B cell (primary cell): Measurements from ENCODE around the gene MAP2K6. TPM values are rescaled to one million over a fixed set of nuclear protein-coding genes. Genes with fewer than 3 reads are reported as not detected.

Experiments used
- ATAC-seq: fragments of 200-7000 bp; cut with Tn5 transposase; one replicate; pipeline ENCODE4 v1.10.0; 2021; ENCODE audit warnings: low read depth, mild to moderate bottlenecking, moderate number of reproducible peaks, moderate library complexity
- CTCF ChIA-PET: fragments of 350-600 bp; sonication (Branson Sonifier 250); formaldehyde crosslinking; loops from one replicate; lab custom pipeline; 2021; ENCODE audit warnings: antibody characterized with exemption, inconsistent platforms; lab: Charles Lee
- POLR2A ChIA-PET: fragments of 350-600 bp; sonication (Branson Sonifier 250); formaldehyde crosslinking; loops from one replicate; lab custom pipeline; 2021; ENCODE audit warnings: antibody characterized with exemption; lab: Charles Lee
- DNase-seq: peaks from one replicate; pipeline ENCODE4 v3.0.0; 2013
- H2AFZ ChIP-seq: 2 replicates; pipeline ENCODE4 v1.6.1; 2012; ENCODE audit warnings: mild to moderate bottlenecking, low read depth, low read length; ENCODE audit not compliant: insufficient read depth, poor library complexity, severe bottlenecking
- H3K27ac ChIP-seq, 2 donors: 1 replicate in 1 of 2; 2 replicates in 1 of 2; pipeline ENCODE4 v1.5.1; 2012 to 2013; ENCODE audit warnings: low read length in 2 of 2, mild to moderate bottlenecking in 2 of 2, moderate library complexity in 1 of 2
- H3K27me3 ChIP-seq, 4 experiments: fragments of 200-600 bp in 1 of 4; sonication (generic) in 1 of 4; replicated peaks in 1 of 4; 1 replicate in 2 of 4; 2 replicates in 2 of 4; pipeline versions ENCODE4 v1.6.1 to v1.7.0; 2013 to 2016; ENCODE audit warnings: low read length in 3 of 4, mild to moderate bottlenecking in 2 of 4, mixed read lengths in 1 of 4, moderate library complexity in 1 of 4; ENCODE audit not compliant: insufficient read depth in 4 of 4, control insufficient read depth in 3 of 4; ENCODE audit errors: control extremely low read depth in 1 of 4
- H3K36me3 ChIP-seq, 2 experiments: replicated peaks in 1 of 2; 1 replicate in 1 of 2; 2 replicates in 1 of 2; pipeline versions ENCODE4 v1.6.1 to v1.7.1; 2013; ENCODE audit warnings: low read length in 1 of 2; ENCODE audit not compliant: insufficient read depth in 2 of 2, control insufficient read depth in 1 of 2; ENCODE audit errors: control extremely low read depth in 1 of 2, extremely low read depth in 1 of 2
- H3K4me1 ChIP-seq, 2 donors: fragments of 200-600 bp in 1 of 2; sonication (generic) in 1 of 2; 1 replicate in 1 of 2; 2 replicates in 1 of 2; pipeline versions ENCODE4 v1.5.1 to v1.6.1; 2013 to 2017; ENCODE audit warnings: low read length in 2 of 2; ENCODE audit not compliant: control insufficient read depth in 2 of 2, insufficient read depth in 2 of 2
- H3K4me2 ChIP-seq: replicated peaks from 2 replicates; pipeline ENCODE3; 2012; ENCODE audit warnings: mild to moderate bottlenecking, low read depth, low read length; ENCODE audit not compliant: poor library complexity, severe bottlenecking
- H3K4me3 ChIP-seq, 5 experiments: fragments of 200-600 bp in 1 of 5; sonication (generic) in 1 of 5; 1 replicate in 3 of 5; 2 replicates in 2 of 5; pipeline versions ENCODE4 v1.5.1 to v1.7.0; 2011 to 2016; ENCODE audit warnings: low read length in 4 of 5, mild to moderate bottlenecking in 4 of 5, low read depth in 2 of 5, control low read depth in 1 of 5, moderate library complexity in 1 of 5; ENCODE audit not compliant: insufficient read depth in 1 of 5; ENCODE audit errors: control extremely low read depth in 1 of 5, extremely low read depth in 1 of 5
- H3K79me2 ChIP-seq: fragments of 200-600 bp; sonication (generic); one replicate; pipeline ENCODE4 v1.6.0; 2016; ENCODE audit warnings: low read length; ENCODE audit not compliant: control insufficient read depth, insufficient read depth
- H3K9ac ChIP-seq: fragments of 200-600 bp; sonication (generic); 2 replicates; pipeline ENCODE4 v1.6.1; 2017; ENCODE audit warnings: mild to moderate bottlenecking, low read length, moderate library complexity
- H3K9me3 ChIP-seq, 3 donors: one replicate each; pipeline versions ENCODE4 v1.6.1 to v1.7.1; 2013; ENCODE audit warnings: low read length in 2 of 3; ENCODE audit not compliant: control insufficient read depth in 2 of 3, insufficient read depth in 1 of 3; ENCODE audit errors: control extremely low read depth in 1 of 3
- H4K20me1 ChIP-seq: 2 replicates; pipeline ENCODE4 v1.6.0; 2012; ENCODE audit warnings: mild to moderate bottlenecking, low read length; ENCODE audit not compliant: insufficient read depth, control insufficient read depth, poor library complexity, severe bottlenecking
- H3K27ac Mint-ChIP-seq: one replicate; pipeline ENCODE4 v1.8.0; 2021; ENCODE audit warnings: mixed read lengths
- H3K27me3 Mint-ChIP-seq: one replicate; pipeline ENCODE4 v1.8.0; 2021; ENCODE audit warnings: mixed read lengths
- H3K4me1 Mint-ChIP-seq: one replicate; pipeline ENCODE4 v1.8.0; 2021; ENCODE audit warnings: mixed read lengths
- H3K4me3 Mint-ChIP-seq: one replicate; pipeline ENCODE4 v1.8.0; 2021; ENCODE audit warnings: mixed read lengths
- H3K9me3 Mint-ChIP-seq: one replicate; pipeline ENCODE4 v1.8.0; 2022; ENCODE audit warnings: mixed read lengths; ENCODE audit not compliant: insufficient read depth
- CTCF ChIP-seq: fragments of 200-600 bp; IDR thresholded peaks from one replicate; pipeline ENCODE4 v1.8.0; 2022; ENCODE audit warnings: antibody characterized with exemption, mild to moderate bottlenecking
- EZH2 ChIP-seq: IDR thresholded peaks from 2 replicates; pipeline ENCODE4 v1.6.1; 2012; ENCODE audit warnings: borderline replicate concordance, low read depth, mild to moderate bottlenecking, moderate library complexity, low read length; ENCODE audit not compliant: insufficient read depth, poor library complexity, severe bottlenecking
- WGBS: methylation state at CpG from one replicate; pipeline ENCODE4 v1.1.5; 2013; ENCODE audit warnings: missing lambda C conversion rate; ENCODE audit not compliant: insufficient coverage; 5-methylcytosine and 5-hydroxymethylcytosine counted together
- intact Hi-C: fragments of 100-400 bp; cut with micrococcal nuclease; formaldehyde crosslinking; loops from one replicate; pipeline ENCODE4 v1.10.0; 2022
- polyA plus RNA-seq: library from polyadenylated mRNA; depleted of rRNA; stranded (reverse); fragments of >200 nt; gene quantifications from 2 replicates; pipeline ENCODE4 v1.2.3, GENCODE V29; 2012
- total RNA-seq, 2 donors: library from RNA; stranded (reverse); fragments of 120-200 nt in 1 of 2; gene quantifications; 1 replicate in 1 of 2; 2 replicates in 1 of 2; pipeline versions ENCODE4 v1.2.3 to v1.2.4, GENCODE V29; 2013 to 2022

Gene MAP2K6
- total and polyA plus RNA-seq, 2 donors (not counting 1 experiment from before 2014, with no cell fraction given): 2.4 to 7.7 TPM

GRCh38 chr17:69430488-69430887 is 16.0 kb downstream of the MAP2K6 start:
- Histone ChIP-seq H2AFZ (no peak overlapping the region), H3K4me1 (peaks cover 12 to 14% of the 10 kb centered on the region in 2 donors), H3K36me3 (no peaks in the 10 kb centered on the region), H3K4me3 (no peak overlapping the region), H4K20me1 (no peaks in the 10 kb centered on the region), H3K9ac (no peak overlapping the region), H3K79me2 (no peaks in the 10 kb centered on the region), H3K27me3 (no peaks in the 10 kb centered on the region), H3K27ac (no peak overlapping the region), H3K4me2 (peak overlapping the region; percentile 2), H3K9me3 (no peaks in the 10 kb centered on the region)
- ChIA-PET CTCF (interaction anchor here (1.2 kb wide), 2 partner anchors 16 to 36 kb away, joined by 3 read pairs; partner anchors contain the start of gene MAP2K6), POLR2A (no interaction called here)
- H3K27me3 Mint-ChIP-seq: no peaks in the 10 kb centered on the region
- H3K27ac Mint-ChIP-seq: no peak overlapping the region
- ATAC-seq (no peak), DNase-seq (no peak)
- no peaks in the 10 kb centered on the region for H3K9me3 Mint-ChIP-seq
- H3K4me3 Mint-ChIP-seq: no peak overlapping the region
- peaks cover 24% of the 10 kb centered on the region for H3K4me1 Mint-ChIP-seq
- intact Hi-C loops: no loop called here
- whole genome bisulfite sequencing: 46% methylated on average over 4 of the region's 4 CpGs
- TF ChIP-seq CTCF (no peak), EZH2 (no peak)

- 100% methylated on average over 1 of the region's 3 CpGs for WGBS
- DNase-seq (no peak), ATAC-seq (no peak)
- Histone ChIP-seq H3K9me3 (no peaks in the 10 kb centered on the region), H4K20me1 (no peaks in the 10 kb centered on the region), H3K27me3 (no peaks in the 10 kb centered on the region), H3K4me3 (no peak overlapping the region), H3K79me2 (no peaks in the 10 kb centered on the region), H3K36me3 (no peaks in the 10 kb centered on the region), H3K9ac (no peak overlapping the region), H3K4me1 (peaks cover 12 to 14% of the 10 kb centered on the region in 2 donors), H3K27ac (no peak overlapping the region), H3K4me2 (no peak overlapping the region), H2AFZ (no peak overlapping the region)
- TF ChIP-seq CTCF: no peak
- no peak for TF ChIP-seq EZH2
- Mint-ChIP-seq H3K27ac (no peak overlapping the region), H3K9me3 (no peaks in the 10 kb centered on the region), H3K4me1 (peaks cover 24% of the 10 kb centered on the region), H3K4me3 (no peak overlapping the region), H3K27me3 (no peaks in the 10 kb centered on the region)
- intact Hi-C loops: no loop called here
- CTCF ChIA-PET: interaction anchor here (1.2 kb wide), 1 partner anchor 37 kb away, joined by 3 read pairs; no protein-coding TSS in a partner anchor
- POLR2A ChIA-PET: no interaction called here
Observed at GRCh38 chr17:69431835-69432234, 17.3 kb downstream of the MAP2K6 start.
